ENCODE data around the gene PLAU. TPM values are rescaled to one million over a fixed set of nuclear protein-coding genes. Genes with fewer than 3 reads are reported as not detected.

The PLAU gene
- total RNA-seq, 2 experiments from 2014 or later: 0.61 to 0.62 TPM

DNA sequence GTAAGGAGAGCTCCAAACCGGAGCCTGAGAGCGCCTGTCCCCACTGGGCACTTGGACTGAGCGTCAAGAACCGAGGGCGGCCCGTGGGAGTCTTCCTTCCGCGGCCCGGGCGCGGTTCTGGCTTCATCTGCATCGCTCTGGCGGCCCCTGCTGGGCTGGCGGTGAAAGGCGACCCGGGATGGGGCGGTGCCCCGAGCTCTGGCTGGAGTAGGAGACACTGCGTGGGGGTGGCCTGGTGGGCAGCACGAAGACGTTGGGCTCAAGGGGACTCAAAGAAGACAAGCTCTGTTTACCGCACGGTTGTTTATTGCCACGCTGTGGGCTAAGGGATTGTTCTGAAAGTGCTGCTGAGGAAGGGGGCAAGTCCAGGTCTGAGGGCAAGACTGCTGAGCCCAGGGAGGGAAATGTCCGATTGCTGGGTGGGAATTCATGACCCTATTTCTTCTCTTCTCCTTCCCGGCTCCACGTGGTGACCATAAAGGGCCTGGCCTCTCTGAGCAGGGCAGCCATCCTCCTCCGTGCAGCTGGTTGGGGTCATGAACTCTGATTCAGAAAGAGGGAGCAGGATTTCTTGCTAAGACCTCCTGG is 29.8 kb downstream of the PLAU start:
- peak overlapping the region; percentile 48 for H3K4me3 Mint-ChIP-seq
- H3K4me1 Mint-ChIP-seq: peaks cover 9% of the 10 kb centered on the region
- H3K27me3 Mint-ChIP-seq: peaks cover 23% of the 10 kb centered on the region
- no peak overlapping the region for H3K27ac Mint-ChIP-seq
- DNase-seq (peak; percentile 93), ATAC-seq (ENCODE audit: low read depth) (peak; percentile 98)
- no peaks in the 10 kb centered on the region for H3K9me3 Mint-ChIP-seq
- POLR2A ChIA-PET: interaction anchor here (0.6 to 1.8 kb wide), 7 partner anchors 9 to 118 kb away, joined by 3 to 7 read pairs (median 3); no protein-coding TSS in a partner anchor
- H3K36me3 Mint-ChIP-seq: no peaks in the 10 kb centered on the region

DNA sequence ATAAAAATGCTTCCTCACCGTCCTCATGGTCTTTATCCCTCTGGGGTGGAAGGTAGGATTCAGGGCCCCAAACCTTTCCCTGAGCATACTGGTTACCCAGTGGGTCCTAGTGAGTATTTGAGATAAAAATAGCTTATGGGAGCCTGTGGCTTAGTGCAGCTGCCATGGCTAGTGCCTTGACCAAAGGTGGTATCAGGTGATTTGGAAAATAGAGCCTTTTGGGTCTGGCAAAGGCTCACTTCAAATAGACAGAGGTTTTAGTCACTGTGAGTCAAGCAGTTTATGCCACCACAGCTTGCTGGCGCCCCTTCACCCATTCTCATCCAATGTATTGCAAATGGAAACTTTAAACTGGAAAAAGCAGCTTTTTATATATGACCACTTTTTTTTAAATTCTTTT is 30.4 kb downstream of the PLAU start:
- ATAC-seq (ENCODE audit: low read depth) (no peak), DNase-seq (no peak)
- peaks cover 22% of the 10 kb centered on the region for H3K27me3 Mint-ChIP-seq
- H3K4me3 Mint-ChIP-seq: no peak overlapping the region
- no peaks in the 10 kb centered on the region for H3K36me3 Mint-ChIP-seq
- POLR2A ChIA-PET: interaction anchor here (0.6 to 1.8 kb wide), 6 partner anchors 9 to 117 kb away, joined by 3 to 7 read pairs (median 3); no protein-coding TSS in a partner anchor
- peaks cover 9% of the 10 kb centered on the region for H3K4me1 Mint-ChIP-seq
- no peaks in the 10 kb centered on the region for H3K9me3 Mint-ChIP-seq
- no peak overlapping the region for H3K27ac Mint-ChIP-seq

DNA sequence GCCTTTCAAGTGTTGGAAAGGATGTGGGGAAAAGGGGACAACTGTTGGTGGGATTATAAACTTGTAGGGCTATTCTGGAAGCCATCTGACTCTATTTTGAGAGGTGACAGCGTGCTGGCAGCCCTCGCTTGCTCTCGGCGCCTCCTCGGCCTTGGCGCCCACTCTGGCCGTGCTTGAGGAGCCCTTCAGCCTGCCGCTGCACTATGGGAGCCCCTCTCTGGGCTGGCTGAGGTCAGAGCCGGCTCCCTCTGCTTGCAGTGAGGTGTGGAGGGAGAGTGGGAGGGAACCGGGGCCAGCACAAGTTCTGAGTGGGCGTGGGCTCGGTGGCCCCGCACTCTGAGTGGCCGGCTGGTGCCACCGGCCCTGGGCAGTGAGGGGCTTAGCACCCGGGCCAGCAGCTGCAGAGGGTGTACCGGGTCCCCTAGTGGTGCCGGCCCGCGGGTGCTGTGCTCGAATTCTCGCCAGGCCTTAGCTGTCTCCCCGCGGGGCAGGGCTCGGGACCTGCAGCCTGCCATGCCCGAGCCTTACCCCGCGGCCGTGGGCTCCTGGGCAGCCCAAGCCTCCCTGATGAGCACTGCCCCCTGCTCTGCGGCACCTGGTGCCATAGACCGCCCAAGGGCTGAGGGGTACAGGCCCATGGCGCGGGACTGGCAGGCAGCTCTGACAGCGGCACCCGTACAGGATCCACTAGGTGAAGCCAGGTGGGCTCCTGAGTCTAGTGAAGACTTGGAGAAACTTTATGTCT is 33.6 kb downstream of the PLAU start:
- Mint-ChIP-seq H3K27ac (no peak overlapping the region), H3K36me3 (no peaks in the 10 kb centered on the region), H3K27me3 (peaks cover 22% of the 10 kb centered on the region), H3K4me1 (peaks cover 4% of the 10 kb centered on the region), H3K9me3 (no peaks in the 10 kb centered on the region), H3K4me3 (no peak overlapping the region)
- ATAC-seq (ENCODE audit: low read depth) (no peak), DNase-seq (no peak)
- POLR2A ChIA-PET: no interaction called here

DNA sequence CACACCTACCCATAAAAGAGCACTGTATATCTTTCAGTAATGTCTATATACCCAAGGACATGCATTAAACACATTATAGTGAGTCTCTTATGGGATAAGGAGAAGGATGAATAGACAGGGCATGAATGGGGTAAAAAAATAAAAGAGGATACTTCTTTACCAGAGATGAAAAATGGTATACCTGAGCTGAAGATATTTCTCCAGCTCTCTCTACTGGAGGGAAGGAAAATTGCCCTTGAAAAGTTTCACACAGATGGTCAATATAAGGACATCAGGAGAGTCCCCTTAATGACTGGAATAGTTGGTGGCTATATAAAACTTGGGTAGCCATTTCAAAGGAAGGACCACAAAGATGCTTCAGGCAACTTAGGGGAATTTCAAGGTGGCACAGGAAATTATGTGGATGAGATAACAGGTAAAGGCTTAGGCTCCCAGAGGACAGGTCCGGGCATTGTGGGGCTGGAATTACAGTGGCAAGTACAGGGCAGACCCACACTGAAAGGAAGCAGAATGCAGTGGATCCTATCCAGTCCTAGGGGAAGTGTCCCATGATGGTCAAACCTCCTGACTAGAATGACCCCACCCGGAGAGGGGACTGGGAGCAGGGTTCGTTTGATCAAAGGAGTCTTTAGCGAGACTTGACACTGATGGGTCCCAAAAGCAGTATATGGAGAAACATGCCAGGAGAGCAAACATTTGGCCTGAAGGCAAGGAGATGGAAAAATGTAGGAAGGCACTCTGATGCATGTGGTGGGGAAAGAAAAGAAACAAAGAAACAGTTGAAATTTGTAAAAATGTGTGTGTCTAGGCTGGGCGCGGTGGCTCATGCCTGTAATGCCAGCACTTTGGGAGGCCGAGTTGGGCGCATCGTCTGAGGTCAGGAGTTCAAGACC is 35.6 kb downstream of the PLAU start:
- no peaks in the 10 kb centered on the region for H3K4me1 Mint-ChIP-seq
- H3K9me3 Mint-ChIP-seq: no peaks in the 10 kb centered on the region
- H3K36me3 Mint-ChIP-seq: no peaks in the 10 kb centered on the region
- no peak overlapping the region for H3K4me3 Mint-ChIP-seq
- POLR2A ChIA-PET: no interaction called here
- no peak for DNase-seq
- peaks cover 23% of the 10 kb centered on the region for H3K27me3 Mint-ChIP-seq
- no peak overlapping the region for H3K27ac Mint-ChIP-seq
- no peak for ATAC-seq (ENCODE audit: low read depth)

DNA sequence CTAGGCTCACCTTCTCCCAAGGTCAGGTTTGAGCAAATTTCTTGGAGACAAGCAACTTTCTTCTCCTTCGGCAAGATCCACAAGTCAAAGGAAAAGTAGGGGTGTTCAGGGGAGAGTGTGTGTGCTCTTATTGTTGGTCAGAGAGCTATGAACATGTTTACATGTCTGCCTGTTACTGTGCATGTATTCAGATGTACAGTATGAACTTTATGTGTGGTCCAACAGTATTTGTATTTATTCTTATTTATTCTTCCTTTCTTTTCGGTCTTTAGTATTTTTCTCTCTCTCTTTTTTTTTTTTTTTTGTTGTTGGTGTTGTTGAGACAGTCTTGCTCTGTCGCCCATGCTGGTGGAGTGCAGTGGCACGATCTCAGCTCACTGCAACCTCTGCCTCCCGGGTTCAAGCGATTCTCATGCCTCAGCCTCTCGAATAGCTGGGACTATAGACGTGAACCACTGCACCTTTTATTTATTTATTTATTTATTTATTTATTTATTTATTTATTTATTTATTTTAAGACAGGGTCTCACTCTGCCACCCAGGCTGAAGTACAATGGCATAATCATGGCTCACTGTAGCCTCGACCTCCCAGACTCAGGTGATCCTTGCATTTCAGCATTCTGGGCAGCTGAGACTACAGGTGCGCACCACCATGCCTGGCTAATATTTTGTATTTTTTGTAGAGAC is 38.2 kb downstream of the PLAU start:
- ATAC-seq (ENCODE audit: low read depth) (no peak), DNase-seq (no peak)
- no peaks in the 10 kb centered on the region for H3K36me3 Mint-ChIP-seq
- peaks cover 9% of the 10 kb centered on the region for H3K27me3 Mint-ChIP-seq
- H3K4me3 Mint-ChIP-seq: no peak overlapping the region
- H3K4me1 Mint-ChIP-seq: peaks cover 5% of the 10 kb centered on the region
- H3K27ac Mint-ChIP-seq: no peak overlapping the region
- H3K9me3 Mint-ChIP-seq: no peaks in the 10 kb centered on the region
- POLR2A ChIA-PET: interaction anchor here (0.7 kb wide), 1 partner anchor 50 kb away, joined by 3 read pairs; no protein-coding TSS in a partner anchor

DNA sequence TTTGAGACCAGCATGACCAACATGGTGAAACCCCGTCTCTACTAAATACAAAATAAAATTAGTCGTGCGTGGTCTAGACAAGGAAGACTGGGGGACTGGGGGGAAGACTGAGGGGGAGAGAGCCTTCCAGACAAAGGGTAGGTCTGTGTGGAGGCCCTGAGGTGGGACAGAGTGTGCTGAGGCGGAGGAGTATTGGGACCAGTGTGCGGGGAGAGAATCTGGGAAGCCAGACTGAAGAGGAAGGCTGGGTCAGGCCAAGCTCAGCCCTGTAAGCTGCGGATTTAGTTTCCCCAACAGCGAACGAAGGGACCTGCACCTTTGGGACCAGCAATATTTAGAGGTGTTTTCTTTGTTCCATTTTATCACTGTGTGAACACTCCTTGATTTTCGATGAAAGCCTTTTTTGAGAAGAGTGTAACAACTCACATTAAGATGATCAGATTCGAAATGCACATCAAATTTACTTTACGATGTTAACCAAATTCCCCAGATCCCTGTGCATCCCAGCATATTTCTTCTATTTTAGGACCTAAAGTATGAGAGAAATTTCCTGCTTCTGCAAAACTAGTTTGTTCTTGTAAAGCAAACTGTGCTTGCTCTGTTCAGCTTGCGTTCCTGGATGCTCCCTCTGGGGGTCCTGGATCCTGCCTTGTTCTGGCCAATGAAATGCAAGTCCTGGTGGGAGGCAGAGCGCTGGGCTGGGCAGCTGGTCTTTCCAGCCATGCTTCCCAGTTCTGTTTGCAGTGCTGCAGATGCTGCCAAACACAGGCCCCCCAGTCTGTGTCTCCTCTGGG is 39.4 kb downstream of the PLAU start:
- POLR2A ChIA-PET: no interaction called here
- H3K27me3 Mint-ChIP-seq: peaks cover 9% of the 10 kb centered on the region
- ATAC-seq (ENCODE audit: low read depth): no peak
- H3K4me3 Mint-ChIP-seq: no peak overlapping the region
- H3K36me3 Mint-ChIP-seq: no peaks in the 10 kb centered on the region
- no peaks in the 10 kb centered on the region for H3K9me3 Mint-ChIP-seq
- no peak for DNase-seq
- H3K4me1 Mint-ChIP-seq: peaks cover 5% of the 10 kb centered on the region
- no peak overlapping the region for H3K27ac Mint-ChIP-seq

DNA sequence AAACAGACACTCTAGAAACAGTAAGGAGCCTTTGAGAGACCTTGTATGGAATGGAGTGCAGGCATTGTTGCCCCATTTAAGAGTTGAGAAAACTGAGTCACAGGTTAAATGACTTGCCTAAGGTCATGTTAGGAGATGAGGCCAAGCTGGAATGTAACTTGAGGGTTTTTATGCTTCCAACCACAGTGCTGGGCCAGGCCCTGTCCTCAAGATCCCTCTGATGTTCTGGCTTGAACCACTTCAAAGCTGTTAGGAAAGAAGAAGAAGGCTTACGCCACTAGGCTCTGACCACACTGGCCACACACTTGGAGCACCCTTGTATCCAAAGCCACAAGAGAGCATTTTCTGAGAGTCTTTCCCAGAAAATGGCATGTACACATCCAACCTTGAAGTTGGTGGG is 42.7 kb downstream of the PLAU start:
- no peaks in the 10 kb centered on the region for H3K36me3 Mint-ChIP-seq
- H3K4me3 Mint-ChIP-seq: no peak overlapping the region
- POLR2A ChIA-PET: no interaction called here
- DNase-seq (no peak), ATAC-seq (ENCODE audit: low read depth) (no peak)
- H3K9me3 Mint-ChIP-seq: no peaks in the 10 kb centered on the region
- H3K27me3 Mint-ChIP-seq: peaks cover 4% of the 10 kb centered on the region
- H3K27ac Mint-ChIP-seq: no peak overlapping the region
- peaks cover 25% of the 10 kb centered on the region for H3K4me1 Mint-ChIP-seq

DNA sequence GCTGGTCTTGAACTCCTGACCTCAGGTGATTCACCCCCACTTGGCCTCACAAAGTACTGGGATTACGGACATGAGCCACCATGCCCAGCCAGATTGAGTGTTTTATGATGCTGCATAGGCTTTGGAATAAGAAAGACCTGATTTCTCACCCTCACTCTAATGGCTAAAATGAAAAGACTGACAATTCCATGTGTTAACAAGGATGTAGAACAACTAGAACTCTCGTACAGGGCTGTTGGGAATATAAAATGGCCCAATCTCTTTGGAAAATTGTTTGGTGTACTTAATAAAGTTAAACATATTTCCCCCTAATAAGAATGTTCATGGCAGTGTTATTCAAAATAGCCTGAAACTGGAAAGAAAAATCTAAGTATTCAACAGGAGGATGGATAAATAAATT is 43.8 kb downstream of the PLAU start:
- DNase-seq (no peak), ATAC-seq (ENCODE audit: low read depth) (no peak)
- no peaks in the 10 kb centered on the region for H3K36me3 Mint-ChIP-seq
- H3K27me3 Mint-ChIP-seq: peaks cover 4% of the 10 kb centered on the region
- POLR2A ChIA-PET: no interaction called here
- H3K4me3 Mint-ChIP-seq: no peak overlapping the region
- H3K9me3 Mint-ChIP-seq: no peaks in the 10 kb centered on the region
- no peak overlapping the region for H3K27ac Mint-ChIP-seq
- peaks cover 30% of the 10 kb centered on the region for H3K4me1 Mint-ChIP-seq

DNA sequence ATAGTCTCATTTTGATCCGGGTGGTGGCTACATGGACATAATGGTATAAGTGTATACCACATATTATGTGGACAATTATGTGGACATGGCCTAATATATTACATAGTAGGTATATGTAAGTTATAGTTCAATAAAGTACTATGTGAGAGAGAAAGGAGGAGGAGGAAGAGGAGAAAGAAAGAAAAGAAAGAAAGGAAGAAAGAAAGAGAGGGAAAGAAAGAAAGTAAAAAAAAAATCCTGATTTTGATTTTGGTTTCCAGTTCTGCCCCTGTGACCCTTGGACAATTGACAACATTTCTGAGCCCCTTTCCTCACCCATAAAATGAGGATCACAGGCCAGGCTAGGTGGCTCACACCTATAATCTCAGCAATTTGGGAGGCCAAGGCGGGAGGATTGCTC is 44.8 kb downstream of the PLAU start:
- no peaks in the 10 kb centered on the region for H3K36me3 Mint-ChIP-seq
- POLR2A ChIA-PET: interaction anchor here (1.4 to 1.7 kb wide), 2 partner anchors 15 to 36 kb away, joined by 6 to 7 read pairs; no protein-coding TSS in a partner anchor
- H3K4me3 Mint-ChIP-seq: no peak overlapping the region
- H3K9me3 Mint-ChIP-seq: no peaks in the 10 kb centered on the region
- H3K4me1 Mint-ChIP-seq: peaks cover 33% of the 10 kb centered on the region
- H3K27me3 Mint-ChIP-seq: peaks cover 2% of the 10 kb centered on the region
- DNase-seq (no peak), ATAC-seq (ENCODE audit: low read depth) (no peak)
- H3K27ac Mint-ChIP-seq: peak overlapping the region; percentile 61

DNA sequence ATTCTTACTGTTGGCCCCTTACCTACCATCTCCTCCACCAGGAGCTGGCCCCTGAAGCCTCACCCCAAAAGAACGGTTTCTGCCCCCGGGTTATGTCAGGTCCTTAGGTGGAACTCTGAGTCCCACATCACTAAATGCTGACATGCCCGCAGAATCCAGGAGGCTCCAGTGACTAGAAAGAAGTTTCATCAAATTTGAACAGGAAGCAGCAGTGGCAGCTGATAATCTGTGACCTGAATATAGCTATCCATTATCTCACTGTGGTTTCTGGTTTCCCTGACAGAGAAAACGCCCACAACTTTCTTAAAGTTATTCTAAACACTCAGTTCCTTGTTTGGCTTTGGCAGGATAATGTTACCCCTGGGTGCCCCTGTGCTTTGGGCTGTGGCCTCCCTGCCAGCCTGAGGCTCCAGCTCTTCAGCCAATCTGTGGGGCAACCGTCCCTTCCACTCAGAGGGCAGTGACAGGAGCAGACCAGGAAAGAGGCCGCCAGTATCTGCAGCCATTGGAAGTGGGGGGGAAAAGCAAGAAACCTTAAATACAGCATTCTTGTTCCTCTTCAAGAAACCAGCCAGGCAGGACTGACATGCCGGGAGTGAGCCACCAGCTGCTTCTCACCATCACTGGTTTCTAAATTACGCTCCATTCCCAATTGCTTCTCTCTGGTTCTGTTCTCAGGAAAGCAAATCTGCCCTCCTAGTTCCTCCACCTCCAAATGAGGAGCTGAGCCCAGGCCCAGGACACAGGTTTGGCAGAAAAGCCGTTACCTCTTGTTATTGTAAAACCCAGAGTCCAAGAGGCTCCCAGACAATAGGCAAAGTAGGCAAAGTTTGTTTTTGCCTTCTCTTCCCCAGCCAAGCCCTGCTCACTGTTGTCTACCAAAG is 45.8 kb downstream of the PLAU start:
- H3K4me1 Mint-ChIP-seq: peaks cover 33% of the 10 kb centered on the region
- peak overlapping the region; percentile 74 for H3K4me3 Mint-ChIP-seq
- no peaks in the 10 kb centered on the region for H3K27me3 Mint-ChIP-seq
- peak; percentile 70 for ATAC-seq (ENCODE audit: low read depth)
- POLR2A ChIA-PET: interaction anchor here (0.7 to 1.7 kb wide), 4 partner anchors 16 to 54 kb away, joined by 3 to 7 read pairs (median 6); partner anchors contain the start of gene VCL
- H3K36me3 Mint-ChIP-seq: no peaks in the 10 kb centered on the region
- peak; percentile 53 for DNase-seq
- no peaks in the 10 kb centered on the region for H3K9me3 Mint-ChIP-seq
- H3K27ac Mint-ChIP-seq: peak overlapping the region; percentile 88

DNA sequence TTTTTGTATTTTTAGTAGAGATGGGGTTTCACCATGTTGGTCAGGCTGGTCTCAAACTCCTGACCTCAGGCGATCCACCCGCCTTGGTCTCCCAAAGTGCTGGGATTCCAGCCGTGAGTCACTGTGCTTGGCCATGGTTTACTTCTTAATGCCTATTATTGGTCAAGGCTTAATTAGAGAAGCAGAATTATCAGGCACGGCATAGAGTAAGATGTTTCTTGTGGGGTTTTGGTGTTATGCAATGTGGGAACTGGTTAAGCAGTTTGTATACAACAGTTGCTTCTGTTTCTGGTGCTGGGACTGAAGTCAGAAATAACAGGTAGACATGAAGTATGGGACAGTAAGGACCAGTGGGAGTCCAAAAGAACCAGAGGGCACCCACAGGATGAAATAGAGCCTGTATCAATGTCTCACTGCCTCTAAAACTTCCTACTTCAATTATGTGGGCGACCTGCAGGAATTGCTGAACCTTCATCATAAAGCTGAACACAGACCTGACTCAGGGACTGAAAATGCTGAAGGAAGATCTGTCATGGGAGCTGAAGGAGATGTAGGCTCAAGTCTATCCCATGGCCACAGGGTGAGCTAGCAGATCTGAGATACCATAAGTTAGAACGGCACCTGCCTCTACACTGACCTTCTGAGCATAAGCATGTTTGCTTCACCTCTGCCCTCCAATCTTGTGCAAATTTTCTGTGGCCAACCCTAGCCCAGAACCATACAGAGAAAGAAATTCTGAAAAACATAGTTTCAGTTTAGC is 48.7 kb downstream of the PLAU start:
- H3K27me3 Mint-ChIP-seq: peaks cover 5% of the 10 kb centered on the region
- peaks cover 28% of the 10 kb centered on the region for H3K4me1 Mint-ChIP-seq
- ATAC-seq (ENCODE audit: low read depth) (no peak), DNase-seq (no peak)
- no peaks in the 10 kb centered on the region for H3K9me3 Mint-ChIP-seq
- POLR2A ChIA-PET: no interaction called here
- H3K27ac Mint-ChIP-seq: no peak overlapping the region
- no peaks in the 10 kb centered on the region for H3K36me3 Mint-ChIP-seq
- H3K4me3 Mint-ChIP-seq: no peak overlapping the region
